ENCODE data around the gene DRD4.

DRD4 gene

GRCh38 chr11:621838-622237, 15.2 kb upstream of the DRD4 start:
- DNase-seq (ENCODE audit: low read depth, low spot score), result no peak

GRCh38 chr11:623349-623869, 13.7 kb upstream of the DRD4 start:
- no peak for DNase-seq (ENCODE audit: low read depth, low spot score)

GRCh38 chr11:623999-624704, 12.9 kb upstream of the DRD4 start:
- DNase-seq (ENCODE audit: low read depth, low spot score), result no peak

GRCh38 chr11:624705-625635, 12.1 kb upstream of the DRD4 start, which contains the start of gene CDHR5:
TSS of gene CDHR5 (minus strand) at chr11:624955. CDS start at chr11:624902, 53 bp downstream.
- no peak for DNase-seq (ENCODE audit: low read depth, low spot score)

- DNase-seq (ENCODE audit: low read depth, low spot score), result no peak
Observed at GRCh38 chr11:625636-626268, 11.3 kb upstream of the DRD4 start.

- no peak for DNase-seq (ENCODE audit: low read depth, low spot score)
Observed at GRCh38 chr11:626475-627307, 10.4 kb upstream of the DRD4 start, which contains the start of gene SCT. TSS of gene SCT (minus strand) at chr11:627181. CDS start at chr11:627143, 38 bp downstream.

- DNase-seq (ENCODE audit: low read depth, low spot score), result no peak
Observed at GRCh38 chr11:627308-627576, 9.8 kb upstream of the DRD4 start.

- no peak for DNase-seq (ENCODE audit: low read depth, low spot score)
Observed at GRCh38 chr11:628056-628455, 9.0 kb upstream of the DRD4 start.

- no peak for DNase-seq (ENCODE audit: low read depth, low spot score)
Observed at GRCh38 chr11:629237-629583, 7.9 kb upstream of the DRD4 start.

GRCh38 chr11:630871-631270, 6.2 kb upstream of the DRD4 start:
- no peak for DNase-seq (ENCODE audit: low read depth, low spot score)

- no peak for DNase-seq (ENCODE audit: low read depth, low spot score)
Observed at GRCh38 chr11:635945-636510, 1.0 kb upstream of the DRD4 start.

GRCh38 chr11:637333-637592, 194 bp downstream of the DRD4 start:
- no peak for DNase-seq (ENCODE audit: low read depth, low spot score)

- no peak for DNase-seq (ENCODE audit: low read depth, low spot score)
Observed at GRCh38 chr11:637593-638521, 788 bp downstream of the DRD4 start.

GRCh38 chr11:638631-639331, 1.7 kb downstream of the DRD4 start:
- no peak for DNase-seq (ENCODE audit: low read depth, low spot score)

GRCh38 chr11:639332-639955, 2.4 kb downstream of the DRD4 start:
- no peak for DNase-seq (ENCODE audit: low read depth, low spot score)

- DNase-seq (ENCODE audit: low read depth, low spot score), result no peak
Observed at GRCh38 chr11:640021-640706, 3.1 kb downstream of the DRD4 start.

- no peak for DNase-seq (ENCODE audit: low read depth, low spot score)
Observed at GRCh38 chr11:641806-642370, 4.8 kb downstream of the DRD4 start.

GRCh38 chr11:643366-643765, 6.3 kb downstream of the DRD4 start:
- DNase-seq (ENCODE audit: low read depth, low spot score), result no peak

All from iPS DF 19.7 (cell line).